SK-N-SH (cell line): ENCODE results near the gene ITGAV.

Experiments
- CTCF ChIP-seq: fragments of 200-600 bp; sonication (generic); IDR thresholded peaks from 2 replicates; pipeline ENCODE4 v1.6.1; 2017; ENCODE audit warnings: antibody characterized with exemption, mild to moderate bottlenecking, moderate library complexity
- ELF1 ChIP-seq: IDR thresholded peaks from 2 replicates; pipeline ENCODE4 v1.4.0; 2012
- EP300 ChIP-seq, 2 experiments: IDR thresholded peaks; 2 replicates each; pipeline versions ENCODE4 v1.4.0 to v1.6.1; 2012; ENCODE audit warnings: borderline replicate concordance in 1 of 2, low read depth in 1 of 2, low read length in 1 of 2
- FOXM1 ChIP-seq: IDR thresholded peaks from 2 replicates; pipeline ENCODE4 v1.4.0; 2012; ENCODE audit warnings: low read depth, mild to moderate bottlenecking
- GABPA ChIP-seq: IDR thresholded peaks from 2 replicates; pipeline ENCODE4 v1.4.0; 2012; ENCODE audit warnings: low read depth, mild to moderate bottlenecking
- MAX ChIP-seq: IDR thresholded peaks from 2 replicates; pipeline ENCODE4 v1.4.0; 2012; ENCODE audit warnings: low read depth
- NFIC ChIP-seq: IDR thresholded peaks from 2 replicates; pipeline ENCODE4 v1.4.0; 2012; ENCODE audit warnings: borderline replicate concordance
- POLR2AphosphoS5 ChIP-seq: IDR thresholded peaks from 2 replicates; pipeline ENCODE4 v1.6.1; 2012; ENCODE audit warnings: low read depth, low read length
- RCOR1 ChIP-seq: fragments of 150-350 bp; IDR thresholded peaks from 2 replicates; pipeline ENCODE4 v1.6.1; 2017; ENCODE audit warnings: antibody characterized with exemption, low read length
- REST ChIP-seq: IDR thresholded peaks from 2 replicates; pipeline ENCODE4 v1.6.1; 2012; ENCODE audit warnings: mild to moderate bottlenecking, low read depth, low read length, moderate library complexity
- RFX5 ChIP-seq: IDR thresholded peaks from 2 replicates; pipeline ENCODE4 v1.6.1; 2012; ENCODE audit warnings: mild to moderate bottlenecking, improper control_type of control experiment, low read length
- TAF1 ChIP-seq: IDR thresholded peaks from 2 replicates; pipeline ENCODE4 v1.6.1; 2012; ENCODE audit warnings: low read depth, mild to moderate bottlenecking, low read length, moderate library complexity, borderline replicate concordance
- TCF12 ChIP-seq: IDR thresholded peaks from 2 replicates; pipeline ENCODE4 v1.4.0; 2012
- YY1 ChIP-seq: IDR thresholded peaks from 2 replicates; pipeline ENCODE4 v1.4.0; 2012; ENCODE audit warnings: low read depth, mild to moderate bottlenecking

- TF ChIP-seq CTCF (no peak), ELF1 (no peak), NFIC (no peak), TAF1 (no peak), GABPA (no peak), MAX (no peak), YY1 (no peak), EP300 (IDR thresholded peaks at IDR 0.05; ENCODE audit: borderline replicate concordance in 1 of 2, low read depth in 1 of 2, low read length in 1 of 2) (no peak), RCOR1 (no peak), TCF12 (no peak), POLR2AphosphoS5 (no peak), RFX5 (no peak), REST (no peak), FOXM1 (no peak)
Measured at GRCh38 chr2:186713691-186714090, 123.8 kb downstream of the ITGAV start.
